Loucy (cell line): ENCODE data around the gene MUC3A.

Experiments used
- H2AFZ ChIP-seq: fragments of 200-600 bp; sonication (generic); 2 replicates; pipeline ENCODE4 v1.6.0; 2016; ENCODE audit warnings: antibody characterized with exemption, mild to moderate bottlenecking, low read length, moderate library complexity
- H3F3A ChIP-seq: fragments of 200-600 bp; 2 replicates; pipeline ENCODE4 v1.6.0; 2016; ENCODE audit warnings: antibody characterized with exemption, low read depth, mild to moderate bottlenecking
- H3K27me3 ChIP-seq: fragments of 200-600 bp; sonication (generic); 2 replicates; pipeline ENCODE4 v1.6.1; 2014; ENCODE audit warnings: low read length, mild to moderate bottlenecking; ENCODE audit not compliant: insufficient read depth, poor library complexity, severe bottlenecking
- H3K36me3 ChIP-seq: fragments of 200-600 bp; sonication (generic); 2 replicates; pipeline ENCODE4 v1.6.1; 2016; ENCODE audit warnings: low read length; ENCODE audit not compliant: insufficient read depth
- H3K4me1 ChIP-seq: fragments of 200-600 bp; sonication (generic); 2 replicates; pipeline ENCODE4 v1.5.1; 2014; ENCODE audit warnings: low read length, mild to moderate bottlenecking; ENCODE audit not compliant: insufficient read depth, poor library complexity, severe bottlenecking
- H3K4me2 ChIP-seq: fragments of 200-600 bp; sonication (generic); 2 replicates; pipeline ENCODE4 v1.6.0; 2014; ENCODE audit warnings: antibody characterized with exemption, low read length, low read depth, mild to moderate bottlenecking; ENCODE audit not compliant: poor library complexity, severe bottlenecking
- H3K4me3 ChIP-seq: fragments of 200-600 bp; sonication (generic); 2 replicates; pipeline ENCODE4 v1.5.1; 2014; ENCODE audit warnings: low read length, mild to moderate bottlenecking, mixed read lengths; ENCODE audit not compliant: poor library complexity, severe bottlenecking
- H3K79me2 ChIP-seq: fragments of 200-600 bp; sonication (generic); 2 replicates; pipeline ENCODE4 v1.6.1; 2014; ENCODE audit warnings: low read length; ENCODE audit not compliant: insufficient read depth
- H3K9ac ChIP-seq: fragments of 200-600 bp; sonication (generic); 2 replicates; pipeline ENCODE4 v1.6.0; 2014; ENCODE audit warnings: mild to moderate bottlenecking, low read depth, low read length, moderate library complexity; ENCODE audit not compliant: poor library complexity, severe bottlenecking
- H3K9me2 ChIP-seq: fragments of 200-600 bp; sonication (generic); replicated peaks from 2 replicates; pipeline ENCODE4 v1.6.1; 2016; ENCODE audit warnings: low read depth, low read length, mixed read lengths
- H3K9me3 ChIP-seq: fragments of 200-600 bp; sonication (generic); 2 replicates; pipeline ENCODE4 v1.6.1; 2014; ENCODE audit warnings: mild to moderate bottlenecking, antibody characterized with exemption, low read length, low read depth; ENCODE audit not compliant: insufficient read depth
- H4K20me1 ChIP-seq: fragments of 200-600 bp; sonication (generic); 2 replicates; pipeline ENCODE4 v1.6.0; 2014; ENCODE audit warnings: antibody characterized with exemption, low read length, mild to moderate bottlenecking; ENCODE audit not compliant: insufficient read depth, poor library complexity, severe bottlenecking
- EZH2phosphoT487 ChIP-seq: fragments of 200-600 bp; IDR thresholded peaks from 2 replicates; pipeline ENCODE4 v1.6.1; 2018; ENCODE audit warnings: antibody characterized with exemption, mild to moderate bottlenecking, moderate library complexity, borderline replicate concordance
- TF ChIP-seq, protein P1 (sequence below): fragments of 200-600 bp; sonication (generic); conservative IDR thresholded peaks from 2 replicates; pipeline ENCODE4 v1.5.1; 2014; ENCODE audit warnings: mild to moderate bottlenecking, antibody characterized with exemption, low read length

MUC3A gene

DNA sequence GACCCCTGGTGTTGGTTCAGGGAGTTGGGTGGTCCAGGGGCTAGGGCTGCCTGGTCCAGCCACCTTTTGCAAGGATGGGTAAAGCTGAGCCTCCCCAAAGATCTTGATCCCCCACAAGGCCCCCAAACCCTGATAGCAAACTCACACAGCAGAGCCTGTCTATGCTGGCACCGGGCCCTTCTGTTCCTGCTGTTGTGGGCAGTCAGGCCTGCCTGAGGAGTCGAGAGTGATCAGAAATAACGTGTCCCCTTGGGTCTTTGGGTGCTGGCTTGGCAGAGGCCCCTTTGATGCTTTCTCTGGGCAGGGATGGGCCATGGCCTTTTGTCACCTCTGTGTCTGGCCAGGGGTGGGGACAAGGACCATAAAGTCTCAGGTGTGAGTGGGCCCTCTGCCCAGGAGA lies 19.3 kb downstream of the MUC3A start:
- Histone ChIP-seq H3K4me2 (no peak overlapping the region), H3K27me3 (no peaks in the 10 kb centered on the region), H3K9ac (no peak overlapping the region), H3K9me2 (no peaks in the 10 kb centered on the region), H3K36me3 (no peaks in the 10 kb centered on the region), H3F3A (no peaks in the 10 kb centered on the region), H2AFZ (no peak overlapping the region), H4K20me1 (no peaks in the 10 kb centered on the region), H3K4me3 (no peak overlapping the region), H3K9me3 (no peaks in the 10 kb centered on the region), H3K4me1 (peaks cover 4% of the 10 kb centered on the region), H3K79me2 (no peaks in the 10 kb centered on the region)
- TF ChIP-seq EZH2phosphoT487, result no peak
- TF ChIP-seq, protein P1, sequence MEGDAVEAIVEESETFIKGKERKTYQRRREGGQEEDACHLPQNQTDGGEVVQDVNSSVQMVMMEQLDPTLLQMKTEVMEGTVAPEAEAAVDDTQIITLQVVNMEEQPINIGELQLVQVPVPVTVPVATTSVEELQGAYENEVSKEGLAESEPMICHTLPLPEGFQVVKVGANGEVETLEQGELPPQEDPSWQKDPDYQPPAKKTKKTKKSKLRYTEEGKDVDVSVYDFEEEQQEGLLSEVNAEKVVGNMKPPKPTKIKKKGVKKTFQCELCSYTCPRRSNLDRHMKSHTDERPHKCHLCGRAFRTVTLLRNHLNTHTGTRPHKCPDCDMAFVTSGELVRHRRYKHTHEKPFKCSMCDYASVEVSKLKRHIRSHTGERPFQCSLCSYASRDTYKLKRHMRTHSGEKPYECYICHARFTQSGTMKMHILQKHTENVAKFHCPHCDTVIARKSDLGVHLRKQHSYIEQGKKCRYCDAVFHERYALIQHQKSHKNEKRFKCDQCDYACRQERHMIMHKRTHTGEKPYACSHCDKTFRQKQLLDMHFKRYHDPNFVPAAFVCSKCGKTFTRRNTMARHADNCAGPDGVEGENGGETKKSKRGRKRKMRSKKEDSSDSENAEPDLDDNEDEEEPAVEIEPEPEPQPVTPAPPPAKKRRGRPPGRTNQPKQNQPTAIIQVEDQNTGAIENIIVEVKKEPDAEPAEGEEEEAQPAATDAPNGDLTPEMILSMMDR, result no peak

DNA sequence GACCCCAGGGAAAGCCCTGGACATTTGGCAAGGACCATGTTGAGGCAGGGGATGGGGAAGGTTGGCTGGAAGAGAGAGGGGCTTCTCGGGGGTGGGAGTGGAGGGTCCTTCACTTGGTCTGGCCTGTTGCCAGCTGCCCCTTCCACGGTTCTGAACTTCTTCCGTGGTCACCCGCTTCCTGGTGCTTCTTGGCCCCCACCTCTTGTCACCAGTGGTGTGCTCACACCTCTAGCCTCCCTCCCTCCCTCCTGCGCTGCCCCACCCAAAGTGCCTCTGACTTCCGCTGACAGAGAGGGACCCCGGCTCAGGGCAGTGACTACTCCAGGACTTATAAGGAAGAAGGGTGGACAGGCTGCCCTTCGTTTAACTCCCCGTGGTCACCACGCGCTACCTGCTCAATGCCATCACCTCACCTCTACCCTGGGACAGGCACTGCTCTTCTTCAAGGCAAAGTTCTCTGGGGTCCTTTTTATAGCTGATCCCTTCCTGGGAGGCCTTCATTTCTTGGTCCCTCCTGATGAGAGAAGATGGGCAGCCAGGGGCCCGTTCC lies 19.8 kb downstream of the MUC3A start, which contains the start of gene MUC12:
MUC12 (plus strand) TSS at position 500 of the 550 bp plus-strand sequence. CDS start 58 bp downstream, outside the sequence.
- no peak within 1 kb of the TSS for H3K4me2 ChIP-seq
- no peaks in the 10 kb centered on the region for H3K9me2 ChIP-seq
- H3F3A ChIP-seq, result no peaks in the 10 kb centered on the region
- no peaks in the 10 kb centered on the region for H4K20me1 ChIP-seq
- TF ChIP-seq, protein P1, result no peak
- TF ChIP-seq EZH2phosphoT487, result no peak
- H3K9ac ChIP-seq, result no peak within 1 kb of the TSS
- H2AFZ ChIP-seq, result no peak within 1 kb of the TSS
- no peaks in the 10 kb centered on the region for H3K79me2 ChIP-seq
- no peaks in the 10 kb centered on the region for H3K36me3 ChIP-seq
- H3K4me3 ChIP-seq, result no peak within 1 kb of the TSS
- peaks cover 4% of the 10 kb centered on the region for H3K4me1 ChIP-seq
- no peaks in the 10 kb centered on the region for H3K9me3 ChIP-seq
- no peaks in the 10 kb centered on the region for H3K27me3 ChIP-seq

DNA sequence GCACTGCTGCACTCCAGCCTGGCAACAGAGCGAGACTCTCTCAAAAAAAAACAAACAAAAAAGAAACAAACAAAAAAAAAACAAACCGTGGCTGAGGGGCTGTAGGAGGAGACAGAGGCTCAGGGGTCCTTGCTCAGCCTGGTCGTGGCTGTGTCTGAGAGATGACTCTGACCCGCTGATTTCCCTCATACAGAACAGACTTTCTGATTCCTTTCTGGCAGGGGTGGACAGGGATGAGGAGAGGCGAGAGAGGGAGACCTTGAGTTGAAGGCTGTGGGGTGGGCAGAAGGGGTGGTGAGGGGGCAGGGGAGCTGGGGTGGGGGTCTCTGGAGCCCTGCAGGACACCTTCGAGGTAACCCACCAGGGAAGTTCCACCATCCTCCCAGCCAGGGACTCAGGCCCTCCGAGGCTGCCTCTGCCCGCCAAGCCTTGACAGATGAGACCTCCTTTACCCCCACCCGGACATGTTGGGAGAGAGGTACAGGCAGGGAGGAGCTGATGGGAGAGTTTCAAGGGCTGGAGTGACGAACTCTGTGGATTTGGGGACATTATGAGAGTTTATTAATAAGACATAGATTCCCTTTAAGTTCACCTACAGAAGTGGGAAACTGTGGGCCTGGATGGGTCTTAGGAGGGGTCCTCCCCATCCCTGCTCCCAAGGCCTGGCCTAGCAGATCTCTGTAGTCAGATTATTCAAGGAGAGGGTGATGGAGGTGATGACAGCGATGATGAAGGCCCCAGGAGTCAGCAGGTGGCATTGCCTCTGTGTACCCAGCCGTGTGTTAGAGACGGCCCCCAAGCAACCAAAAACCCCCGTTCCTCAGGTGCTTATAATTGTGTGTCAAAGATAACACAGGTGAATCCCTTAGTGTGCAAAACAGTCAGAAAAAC lies 22.0 kb downstream of the MUC3A start:
- no peaks in the 10 kb centered on the region for H3F3A ChIP-seq
- H3K9me2 ChIP-seq, result no peaks in the 10 kb centered on the region
- no peaks in the 10 kb centered on the region for H3K36me3 ChIP-seq
- H3K9me3 ChIP-seq, result no peaks in the 10 kb centered on the region
- peaks cover 14% of the 10 kb centered on the region for H3K4me1 ChIP-seq
- H2AFZ ChIP-seq, result no peak overlapping the region
- no peak overlapping the region for H3K4me2 ChIP-seq
- TF ChIP-seq EZH2phosphoT487, result no peak
- TF ChIP-seq, protein P1, result no peak
- H3K9ac ChIP-seq, result no peak overlapping the region
- no peak overlapping the region for H3K4me3 ChIP-seq
- no peaks in the 10 kb centered on the region for H4K20me1 ChIP-seq
- H3K79me2 ChIP-seq, result no peaks in the 10 kb centered on the region
- H3K27me3 ChIP-seq, result no peaks in the 10 kb centered on the region
